UCSD-AML1 (cell line): ENCODE measurements around the gene RAD9A.

Source experiments
- DNase-seq: peaks from one replicate; lab custom pipeline; 2025; ENCODE audit not compliant: unreplicated experiment; lab: John Stamatoyannopoulos, UW

RAD9A gene

DNA sequence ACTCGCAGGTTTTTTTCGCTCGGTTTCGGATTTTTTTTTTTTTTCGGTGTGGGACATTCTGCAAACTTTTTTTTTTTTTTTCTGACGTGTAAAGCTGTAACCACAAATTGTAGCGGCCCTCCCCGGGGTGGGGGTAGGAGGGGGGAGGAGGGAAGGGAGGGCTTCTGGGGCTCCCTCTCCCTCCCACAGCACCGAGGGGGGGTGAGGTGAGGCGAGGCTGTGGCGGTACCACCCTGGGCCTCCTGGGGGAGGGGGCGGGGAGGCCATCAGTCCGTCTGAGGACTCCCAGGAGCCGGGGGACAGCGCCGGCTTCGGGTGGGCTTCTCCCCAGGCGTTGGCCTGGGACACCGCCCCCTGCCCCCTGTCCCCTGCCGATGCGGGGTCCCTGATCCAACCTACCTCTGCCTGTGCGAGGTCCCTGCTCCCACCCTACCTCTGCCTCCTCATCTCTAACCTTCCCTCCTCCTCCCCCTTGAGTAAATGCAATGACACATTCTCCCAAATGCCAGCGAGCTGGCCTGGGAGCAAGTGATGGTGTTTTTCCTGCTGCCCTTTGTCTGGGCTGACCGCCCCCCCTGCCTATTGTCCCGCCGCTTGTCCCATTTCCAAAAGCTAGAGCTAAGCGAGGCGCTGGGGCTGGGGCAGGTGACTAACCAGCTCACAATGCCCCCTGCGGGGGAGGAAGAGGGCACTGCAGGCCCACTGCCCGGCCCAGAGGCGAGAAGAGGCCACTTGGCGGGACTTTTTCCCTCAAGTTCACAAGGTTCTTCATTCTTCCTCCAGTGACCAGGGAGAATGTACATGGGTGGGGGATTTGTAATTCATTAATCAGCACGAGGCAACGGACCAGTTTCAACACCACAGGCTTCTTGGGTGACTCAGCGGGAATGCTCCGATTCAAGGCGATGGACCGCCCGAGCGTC is 17.9 kb upstream of the RAD9A start:
- peak; percentile 59 for DNase-seq

DNA sequence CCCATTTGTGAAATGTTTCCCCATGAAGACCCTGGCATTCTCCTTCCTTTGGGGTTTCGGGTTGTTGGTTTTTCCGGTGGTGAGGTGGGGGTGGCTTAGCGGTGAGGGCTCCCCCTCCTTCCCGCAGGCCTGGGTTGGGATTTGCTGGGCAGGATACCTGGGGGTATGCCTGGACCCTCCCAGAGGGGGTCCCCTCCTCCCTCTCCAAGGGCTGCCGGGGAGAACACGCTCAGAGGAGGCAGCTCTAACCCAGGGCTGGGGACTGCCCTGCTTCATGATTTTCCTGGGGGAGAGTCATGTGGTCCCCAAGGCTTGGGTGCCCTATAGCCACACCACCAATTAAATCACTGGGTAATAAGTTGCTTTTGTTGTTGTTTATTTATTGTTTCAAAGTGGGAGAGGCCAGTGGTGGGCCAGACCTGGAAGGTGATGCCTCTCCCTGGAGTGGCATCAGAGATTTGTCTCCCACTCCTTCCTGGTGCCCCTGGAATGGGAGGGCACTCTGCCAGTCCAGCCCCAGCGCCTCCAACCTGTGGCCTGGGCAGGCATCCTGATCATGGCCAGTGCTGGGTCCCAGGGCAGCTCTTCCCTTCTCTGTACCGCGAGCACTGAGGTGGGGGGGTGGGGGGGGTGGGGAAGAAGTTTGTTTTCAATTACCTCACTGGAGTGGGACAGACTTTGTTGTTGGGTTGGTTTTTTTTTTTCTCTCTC is 17.1 kb upstream of the RAD9A start:
- DNase-seq = no peak

DNA sequence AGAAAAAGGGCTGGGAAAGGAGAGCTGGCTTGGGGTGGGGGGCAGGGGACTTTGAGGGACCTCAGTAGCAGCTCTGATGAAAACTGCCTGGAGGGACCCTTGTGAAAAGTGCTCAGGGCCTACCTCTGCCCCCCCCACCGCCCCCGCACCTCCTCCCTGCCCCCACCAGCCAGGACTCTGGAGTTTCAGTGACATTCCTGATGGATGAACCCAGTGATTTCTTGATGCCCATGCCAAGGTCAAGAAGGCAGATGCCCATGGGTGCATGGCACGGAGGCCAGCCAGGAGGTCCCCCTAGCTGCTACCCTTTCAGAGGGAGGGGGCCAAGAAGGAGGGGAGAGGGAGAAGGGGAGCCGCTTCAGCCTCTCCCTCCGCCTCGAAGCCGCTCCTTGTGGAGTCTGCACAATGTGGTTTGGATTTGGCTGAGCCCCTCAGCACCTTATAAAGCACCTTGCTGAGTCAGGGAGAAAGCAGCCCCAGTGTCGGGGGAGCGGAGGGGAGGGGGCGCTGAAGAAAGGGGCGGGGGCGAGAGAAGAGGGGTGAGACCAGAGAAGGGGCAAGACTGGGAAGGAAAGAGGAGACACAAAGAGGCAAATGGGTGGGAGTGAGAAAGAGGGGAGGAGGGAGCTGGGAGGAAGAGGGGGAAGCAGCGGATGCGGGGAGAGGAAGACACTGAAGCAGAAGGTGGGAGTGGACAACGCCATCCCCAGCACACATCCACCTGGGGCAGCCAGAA is 16.3 kb upstream of the RAD9A start:
- no peak for DNase-seq

DNA sequence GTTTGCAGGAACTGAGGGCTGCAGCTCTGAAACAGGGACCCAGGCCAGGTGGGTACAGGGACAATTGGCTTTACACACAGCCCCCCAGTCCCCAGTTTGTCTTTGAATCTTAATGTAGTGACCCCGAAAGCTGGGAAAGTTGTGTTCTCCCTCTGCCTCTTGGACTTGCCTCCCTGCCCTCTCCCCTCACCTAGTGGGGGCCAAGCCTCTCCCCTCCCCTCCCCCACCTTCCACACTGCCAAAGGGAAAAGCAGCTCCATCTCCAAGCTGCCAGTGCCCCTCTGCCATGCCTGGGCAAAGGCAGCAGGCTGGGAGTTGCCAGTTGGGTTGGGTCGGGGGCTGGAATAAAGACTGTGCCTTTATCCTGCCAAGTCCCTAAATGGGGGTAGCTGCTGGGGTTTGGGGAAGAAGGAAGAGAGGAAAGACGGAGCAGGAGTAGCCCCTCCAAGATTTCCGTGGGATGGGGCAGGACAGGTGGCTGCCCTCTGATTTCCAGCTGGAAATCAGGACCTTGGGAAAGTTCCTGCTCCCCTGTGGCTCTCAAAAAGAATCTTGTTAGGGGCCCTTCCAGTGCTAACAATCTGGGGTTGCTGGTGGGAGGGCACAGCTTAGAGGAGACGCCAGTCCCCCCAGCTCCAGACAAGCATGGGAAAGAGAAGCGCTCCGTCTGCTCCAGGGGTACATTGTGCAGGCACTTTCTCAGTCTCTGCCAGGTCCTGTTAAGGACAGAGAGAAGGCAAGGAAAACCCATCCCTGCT is 15.5 kb upstream of the RAD9A start:
- DNase-seq = no peak

DNA sequence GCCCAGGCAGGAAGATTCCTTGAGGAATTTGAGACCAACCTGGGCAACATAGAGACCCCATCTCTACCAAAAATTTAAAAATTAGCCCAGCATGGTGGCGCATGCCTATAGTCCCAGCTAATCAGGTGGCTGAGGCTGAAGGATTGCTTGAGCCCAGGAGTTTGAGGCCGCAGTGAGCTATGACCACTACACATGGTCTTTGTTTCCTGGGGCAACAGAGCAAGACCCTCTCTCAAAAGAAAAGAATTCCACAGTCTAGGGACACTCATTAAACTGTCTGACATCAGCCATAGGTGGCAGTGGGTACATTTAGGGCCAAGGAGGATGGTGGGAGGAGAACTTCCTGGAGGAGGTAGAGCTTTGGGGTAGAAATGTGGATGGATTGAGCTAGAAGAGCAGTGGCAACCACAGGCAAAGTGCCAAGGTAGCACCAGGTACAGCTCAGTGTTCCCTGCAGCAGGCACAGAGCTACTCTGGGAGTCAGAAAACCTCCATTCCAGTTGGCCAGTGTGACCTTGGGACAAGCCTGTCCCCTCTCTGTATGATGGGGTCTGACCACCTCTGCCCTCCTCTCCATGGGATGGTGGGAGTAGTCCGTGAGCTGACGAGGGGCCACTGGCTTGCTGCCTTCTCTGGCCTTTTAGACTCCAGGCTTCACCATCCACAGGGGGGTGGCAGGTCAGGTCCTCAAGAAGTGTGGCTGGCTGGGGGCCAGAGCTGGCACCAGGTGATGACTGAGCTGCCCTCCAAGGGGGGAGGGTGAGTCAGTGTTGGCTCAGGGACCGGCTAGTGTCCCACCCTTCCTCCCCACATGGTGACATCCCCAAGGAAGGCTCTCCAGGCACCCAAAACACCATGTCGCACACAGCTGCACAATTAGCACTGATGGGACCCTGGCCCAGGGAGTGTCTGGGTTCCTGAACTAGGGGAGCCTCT is 14.6 kb upstream of the RAD9A start:
- DNase-seq = no peak

DNA sequence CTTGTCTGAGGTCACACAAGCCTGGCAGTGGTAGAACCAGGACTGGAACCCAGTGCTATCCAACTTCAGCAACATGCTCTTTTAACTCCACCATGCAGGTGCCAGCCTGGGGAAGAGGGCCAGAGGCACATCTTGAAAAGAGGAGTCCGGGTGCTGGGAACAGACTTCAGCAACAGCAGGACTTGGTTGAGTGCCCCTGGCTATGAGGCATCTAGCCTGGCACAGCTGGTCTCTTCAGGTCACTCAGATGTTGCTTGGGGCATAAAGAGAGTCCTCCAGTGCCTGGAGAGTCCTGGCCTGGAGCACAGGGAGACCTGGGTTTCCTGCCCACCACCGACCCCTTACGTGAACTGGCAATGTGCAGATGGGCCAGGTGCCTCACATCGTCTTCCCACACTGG is 13.2 kb upstream of the RAD9A start:
- no peak for DNase-seq

DNA sequence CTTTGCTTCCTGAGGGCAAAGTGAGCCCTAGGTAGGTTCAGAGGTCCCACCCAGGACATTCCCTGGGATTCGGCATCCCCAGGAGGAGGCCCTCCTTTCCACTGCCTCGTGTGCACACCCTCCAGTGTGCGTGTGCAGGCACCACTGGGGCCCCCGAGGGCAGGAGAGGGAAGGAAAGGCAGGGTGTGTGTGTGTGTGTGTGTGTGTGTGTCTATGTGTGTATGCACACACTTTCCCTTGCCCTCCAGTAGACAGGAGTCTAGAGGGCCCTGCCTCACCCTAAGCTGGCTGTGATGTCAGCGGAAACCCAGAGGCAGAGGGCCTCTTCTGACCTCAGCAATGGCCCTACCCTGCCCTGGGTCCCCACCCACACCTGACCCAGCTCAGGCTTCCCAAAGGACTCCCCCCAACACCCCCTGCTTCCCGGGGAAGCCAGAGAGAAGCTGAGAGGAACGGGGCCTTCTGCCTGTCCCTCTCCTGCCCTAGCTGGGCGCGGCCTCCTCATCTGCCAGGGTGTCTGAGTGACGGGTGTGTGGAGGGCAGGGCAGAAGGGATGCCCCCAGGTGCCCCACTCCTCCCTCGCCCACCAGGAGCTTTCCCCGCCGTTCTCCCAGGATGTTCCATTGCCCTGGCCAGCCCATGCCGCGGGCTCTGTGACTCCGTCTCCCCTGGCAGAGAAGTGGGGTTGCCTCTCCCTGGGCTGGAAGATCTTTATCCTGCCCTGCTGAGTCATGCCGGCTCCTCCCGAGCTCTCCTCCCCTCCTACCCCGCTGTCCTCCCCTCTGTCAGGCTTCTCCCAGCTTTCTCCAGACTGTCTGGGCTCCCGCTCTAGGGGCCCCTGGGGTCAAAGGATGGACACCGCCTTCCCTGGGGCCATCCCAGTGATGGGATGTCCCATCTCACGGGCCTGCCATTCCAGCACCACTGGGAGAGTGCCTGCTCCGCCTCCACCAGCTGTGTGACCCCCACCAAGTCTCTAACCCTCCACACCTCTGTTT is 12.4 kb upstream of the RAD9A start:
- no peak for DNase-seq

DNA sequence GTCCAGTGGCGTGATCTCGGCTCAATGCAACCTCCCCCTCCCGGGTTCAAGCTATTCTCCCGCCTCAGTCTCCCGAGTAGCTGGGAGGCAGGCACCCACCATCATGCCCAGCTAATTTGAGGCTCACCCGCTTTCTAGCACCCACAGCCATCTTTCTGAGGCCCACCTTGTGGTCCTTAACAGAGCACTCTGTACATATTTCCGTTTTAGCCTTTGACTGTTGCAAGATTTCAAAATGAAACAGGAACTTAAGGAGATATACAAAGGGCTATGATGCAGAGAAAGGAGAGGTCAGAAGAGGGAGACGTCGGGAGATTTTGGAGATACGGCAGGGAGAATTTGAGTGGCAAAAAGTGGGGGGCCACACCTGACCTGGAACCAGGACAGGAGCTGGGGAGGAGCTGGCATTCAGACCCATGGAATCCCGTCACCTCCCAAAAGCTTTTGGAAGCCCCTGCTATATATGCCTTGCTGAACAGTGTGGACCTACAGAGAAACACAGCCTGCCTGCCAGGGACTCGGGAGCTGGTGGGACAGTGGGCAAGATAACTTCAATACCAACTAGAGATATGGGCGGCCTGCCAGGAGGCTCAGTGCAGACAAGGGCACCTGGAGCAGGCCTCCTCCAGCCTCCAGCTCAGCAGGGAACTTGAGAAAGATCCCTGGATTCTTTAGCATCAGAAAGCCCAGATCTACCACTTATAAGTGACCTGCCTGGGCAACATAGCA is 10.4 kb upstream of the RAD9A start:
- no peak for DNase-seq

DNA sequence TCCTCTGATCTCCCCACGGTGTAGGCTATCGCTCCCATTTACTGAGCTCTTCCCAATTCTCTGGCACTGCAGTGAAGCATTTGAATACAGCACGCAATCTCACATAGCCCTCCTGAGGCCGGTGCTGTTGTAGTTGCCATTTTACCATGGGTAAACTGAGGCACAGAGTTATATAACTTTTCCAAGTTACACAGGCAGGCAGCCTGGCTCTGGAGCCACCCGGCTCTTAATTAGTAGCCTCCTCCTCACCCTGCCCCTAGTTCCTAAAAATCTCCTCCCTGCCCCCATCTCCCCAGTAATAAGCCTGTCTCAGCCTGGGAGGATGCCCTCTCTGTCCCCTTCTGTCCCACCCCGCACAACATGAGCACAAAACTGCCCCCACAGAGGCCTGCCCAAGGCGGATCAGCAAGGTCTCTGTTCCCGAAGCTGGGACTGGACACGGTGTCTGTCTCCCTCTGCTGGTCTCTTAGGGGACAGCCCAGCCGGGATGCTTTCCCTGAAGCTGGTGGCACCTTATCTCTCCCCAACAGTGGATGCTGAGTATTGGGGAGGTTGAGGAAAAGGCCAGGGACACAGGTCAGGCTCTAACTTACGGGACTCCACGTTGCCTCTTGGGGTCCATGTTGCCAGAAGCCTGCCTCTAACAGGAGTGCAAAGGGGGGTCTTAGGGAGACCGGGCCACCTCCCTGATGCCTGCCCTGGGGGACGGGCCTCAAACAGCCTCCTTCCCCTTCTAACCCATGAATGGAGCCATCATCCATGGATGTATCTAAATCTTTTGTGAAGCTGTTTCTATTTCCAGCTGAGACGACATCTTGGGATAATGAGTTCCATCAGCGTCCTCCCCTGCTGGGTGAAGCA is 9.3 kb upstream of the RAD9A start:
- DNase-seq = peak; percentile 80

DNA sequence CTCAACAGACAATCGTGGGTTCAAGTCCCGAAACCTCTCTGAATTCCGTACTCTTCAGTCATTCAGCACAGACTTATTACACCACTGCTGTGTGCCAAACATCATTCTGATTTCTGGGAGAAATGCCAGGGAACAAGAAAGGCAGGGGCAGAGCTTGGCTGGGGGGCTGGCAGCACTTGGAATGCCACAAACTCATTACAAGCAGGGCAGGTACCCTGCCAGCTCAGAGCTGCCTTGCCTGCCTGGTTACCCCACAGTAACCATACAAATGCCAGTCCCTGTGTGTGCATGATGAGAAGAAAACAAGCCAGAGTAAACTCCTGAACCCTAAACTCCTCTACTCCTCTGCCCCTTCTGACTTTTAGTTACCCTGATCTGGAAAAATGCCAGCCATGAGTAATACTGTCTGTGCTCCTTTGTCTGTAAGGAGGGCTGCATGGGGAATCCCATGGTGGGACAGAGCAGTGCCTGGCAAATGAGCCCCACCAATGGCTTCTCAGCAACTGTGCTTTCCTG is 6.9 kb upstream of the RAD9A start:
- DNase-seq = no peak

DNA sequence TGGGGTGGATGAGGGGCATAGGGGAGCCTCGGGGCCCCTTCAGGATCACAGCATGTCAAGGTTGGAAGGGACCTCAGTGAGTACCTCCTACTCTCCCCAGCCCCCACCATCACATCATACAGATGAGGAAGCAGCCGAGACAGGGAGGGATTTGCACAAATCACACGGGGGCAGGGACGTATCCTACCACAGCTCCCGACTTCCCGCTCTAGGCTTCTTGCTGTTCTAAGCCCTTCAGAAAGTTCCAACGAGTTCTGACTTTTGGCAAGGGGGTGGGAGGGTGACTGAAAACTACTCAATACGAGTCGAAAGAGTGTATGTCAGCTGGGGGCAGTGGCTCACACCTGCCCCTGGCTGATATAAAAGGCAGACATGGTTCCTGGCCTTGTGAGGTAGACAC is 4.7 kb upstream of the RAD9A start:
- no peak for DNase-seq

DNA sequence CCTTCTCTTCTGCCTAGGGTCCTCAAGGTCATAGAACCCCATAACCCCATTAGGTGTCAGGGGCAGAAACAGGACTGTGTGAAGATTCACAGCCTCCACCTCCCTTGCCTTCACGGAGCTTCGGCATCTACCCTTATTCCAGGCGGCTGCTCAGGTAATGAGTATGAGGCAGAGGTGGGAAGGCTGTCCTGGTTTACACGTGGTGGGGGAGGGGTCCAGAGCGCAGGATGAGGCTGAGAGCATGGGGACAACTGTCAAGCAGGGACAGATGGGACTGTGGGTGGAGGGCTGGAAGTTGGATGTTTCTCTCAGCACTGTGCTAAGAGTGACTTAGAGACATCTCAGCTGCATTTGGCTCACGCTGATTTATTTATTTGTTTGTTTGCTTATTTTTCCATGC is 4.3 kb upstream of the RAD9A start:
- no peak for DNase-seq

DNA sequence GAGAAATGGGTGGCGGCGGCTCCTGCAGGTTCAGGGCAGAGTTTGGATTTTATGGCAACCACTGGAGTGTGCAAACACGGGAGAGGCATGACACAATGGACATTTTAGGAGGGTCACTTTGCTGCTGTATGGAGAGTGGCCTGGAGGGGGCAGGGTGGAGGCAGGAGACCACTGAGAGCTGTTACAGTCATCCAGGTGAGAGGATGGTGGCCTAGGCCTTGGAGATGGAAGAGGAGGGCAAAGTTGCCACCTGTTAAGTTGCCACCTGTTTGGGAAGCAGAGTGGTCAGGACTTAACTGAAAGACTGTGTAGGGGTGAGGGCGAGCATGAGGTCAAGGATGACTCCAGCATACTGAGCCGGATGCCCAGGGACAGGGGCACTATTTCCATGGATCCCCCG is 2.3 kb upstream of the RAD9A start:
- DNase-seq = peak; percentile 37

DNA sequence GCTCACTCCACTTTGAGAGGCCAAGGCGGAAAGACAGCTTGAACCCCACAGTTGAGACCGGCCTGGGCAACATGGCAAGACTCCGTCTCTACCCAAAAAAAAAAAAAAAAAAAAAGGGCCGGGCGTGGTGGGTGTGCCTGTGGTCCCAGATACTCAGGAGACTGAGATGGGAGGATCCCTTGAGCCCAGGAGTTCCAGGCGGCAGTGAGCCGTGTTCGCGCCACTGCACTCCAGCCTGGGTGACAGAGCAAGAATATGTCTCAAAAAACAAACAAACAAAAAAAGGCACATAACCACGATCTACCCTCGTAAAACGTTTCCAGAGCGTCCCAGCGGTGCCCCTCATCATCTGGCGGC is 861 bp upstream of the RAD9A start:
- no peak for DNase-seq

DNA sequence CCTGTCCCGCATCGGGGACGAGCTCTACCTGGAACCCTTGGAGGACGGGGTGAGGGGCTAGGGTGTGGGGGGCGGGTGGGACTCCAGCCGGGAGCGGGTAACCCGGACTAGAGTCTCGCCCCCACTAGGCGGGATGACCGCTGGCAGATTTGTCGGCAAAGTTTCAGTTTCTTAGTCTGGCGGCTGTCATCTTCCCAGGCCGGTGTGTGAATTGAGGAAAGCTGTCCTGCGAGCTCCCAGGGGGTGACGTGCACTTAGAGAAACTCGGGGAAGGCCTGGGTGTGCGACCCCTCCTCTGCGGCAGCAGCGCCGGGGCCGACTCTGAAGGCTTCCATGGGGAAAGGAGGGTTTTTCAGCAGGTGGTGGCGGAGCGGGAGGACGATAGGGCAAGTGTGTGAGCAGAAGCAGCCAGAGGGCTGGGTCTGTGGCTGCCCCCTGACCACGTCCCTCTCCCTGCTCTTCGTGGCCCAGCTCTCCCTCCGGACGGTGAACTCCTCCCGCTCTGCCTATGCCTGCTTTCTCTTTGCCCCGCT is 463 bp downstream of the RAD9A start:
- DNase-seq = no peak

DNA sequence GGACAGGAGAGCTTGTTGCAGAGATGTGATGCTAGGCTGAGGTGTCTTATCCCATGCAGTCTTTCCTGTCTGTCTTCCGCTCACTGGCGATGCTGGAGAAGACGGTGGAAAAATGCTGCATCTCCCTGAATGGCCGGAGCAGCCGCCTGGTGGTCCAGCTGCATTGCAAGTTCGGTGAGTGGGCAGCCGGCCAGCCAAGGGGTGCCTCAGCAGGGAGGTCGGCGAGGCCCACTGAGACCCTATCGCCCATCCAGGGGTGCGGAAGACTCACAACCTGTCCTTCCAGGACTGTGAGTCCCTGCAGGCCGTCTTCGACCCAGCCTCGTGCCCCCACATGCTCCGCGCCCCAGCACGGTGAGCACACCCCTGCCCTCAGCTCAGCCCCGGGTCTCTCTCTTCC is 1.7 kb downstream of the RAD9A start:
- no peak for DNase-seq

DNA sequence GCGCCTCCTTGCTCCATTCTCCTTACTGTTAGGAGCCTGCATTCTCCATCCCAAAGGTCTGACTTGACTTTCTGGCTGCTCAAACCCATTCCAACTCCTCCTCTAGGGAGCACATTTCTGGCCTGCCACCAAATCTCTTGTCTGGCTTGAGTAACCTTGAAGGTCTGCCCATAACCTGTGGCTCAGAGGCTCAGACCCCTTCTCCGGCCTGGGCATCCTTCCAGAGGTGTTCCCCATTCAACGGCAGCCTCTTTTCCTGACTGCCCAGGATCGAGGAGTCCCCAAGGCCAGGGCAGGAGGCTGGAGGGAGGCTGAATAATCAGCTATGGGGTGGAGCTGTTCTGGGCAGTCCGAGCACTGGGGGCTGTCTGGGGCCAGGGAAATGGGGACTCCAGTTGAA is 2.2 kb downstream of the RAD9A start:
- no peak for DNase-seq
